ENCODE data around the gene RAPGEF4. TPM values are rescaled to one million over a fixed set of nuclear protein-coding genes. Genes with fewer than 3 reads are reported as not detected.

Gene RAPGEF4
- total RNA-seq, 1 experiment from 2014 or later, result 2.2 TPM

- TF ChIP-seq ERG (CRISPR knock-in tag; IDR thresholded peaks at IDR 0.05), result no peak
- no peak for TF ChIP-seq PRDM15 (CRISPR knock-in tag; IDR thresholded peaks at IDR 0.05)
These were observed 38.7 kb downstream of the RAPGEF4 start (continued) for GRCh38 chr2:172774302-172774701.

DNA sequence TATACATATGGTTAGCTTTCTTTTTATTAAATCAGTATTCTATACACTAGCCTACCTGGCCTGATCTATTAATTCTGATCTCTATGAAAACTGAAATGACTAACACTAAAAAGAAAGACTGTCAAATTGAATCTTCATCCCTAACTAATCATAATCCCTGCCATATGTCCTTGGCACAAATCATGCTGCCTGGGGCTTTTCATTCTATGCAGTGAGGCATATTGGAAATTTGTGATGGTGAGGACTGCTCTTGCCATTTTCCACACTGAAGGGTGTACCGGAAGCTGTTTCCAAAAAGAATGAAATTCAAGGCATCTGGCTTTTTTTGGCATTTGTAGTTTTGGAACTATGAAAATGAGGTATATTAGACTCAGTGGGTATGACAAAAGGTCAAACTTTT is 39.7 kb downstream of the RAPGEF4 start:
- no peak for TF ChIP-seq IRF1 (CRISPR knock-in tag; IDR thresholded peaks at IDR 0.05)
- TF ChIP-seq NFYB (CRISPR knock-in tag; conservative IDR thresholded peaks at IDR 0.05; ENCODE audit: low read depth), result no peak
- no peak for TF ChIP-seq ZNF317 (CRISPR knock-in tag; IDR thresholded peaks at IDR 0.05; ENCODE audit: borderline replicate concordance, low read depth)
- TF ChIP-seq, protein P1, sequence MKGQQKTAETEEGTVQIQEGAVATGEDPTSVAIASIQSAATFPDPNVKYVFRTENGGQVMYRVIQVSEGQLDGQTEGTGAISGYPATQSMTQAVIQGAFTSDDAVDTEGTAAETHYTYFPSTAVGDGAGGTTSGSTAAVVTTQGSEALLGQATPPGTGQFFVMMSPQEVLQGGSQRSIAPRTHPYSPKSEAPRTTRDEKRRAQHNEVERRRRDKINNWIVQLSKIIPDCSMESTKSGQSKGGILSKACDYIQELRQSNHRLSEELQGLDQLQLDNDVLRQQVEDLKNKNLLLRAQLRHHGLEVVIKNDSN (CRISPR knock-in tag; IDR thresholded peaks at IDR 0.05), result no peak
- ATAC-seq (no peak), DNase-seq (ENCODE audit: low spot score) (no peak)
- H3K27ac Mint-ChIP-seq, result no peak overlapping the region
- no peak overlapping the region for H3K4me3 Mint-ChIP-seq
- H3K9me3 Mint-ChIP-seq, result peaks cover 5% of the 10 kb centered on the region
- no peaks in the 10 kb centered on the region for H3K36me3 Mint-ChIP-seq
- POLR2A ChIA-PET, result no interaction called here
- no peaks in the 10 kb centered on the region for H3K27me3 Mint-ChIP-seq (ENCODE audit: low read depth)
- no peaks in the 10 kb centered on the region for H3K4me1 Mint-ChIP-seq
- CTCF ChIA-PET, result no interaction called here

- H3K36me3 Mint-ChIP-seq, result no peaks in the 10 kb centered on the region
- H3K4me3 Mint-ChIP-seq, result no peak overlapping the region
- no peak for DNase-seq (ENCODE audit: low spot score)
- H3K27ac Mint-ChIP-seq, result no peak overlapping the region
- H3K9me3 Mint-ChIP-seq, result 0 out of 2 replicates have a peak, but pooled peaks cover 3% of the 10 kb centered on the region
- H3K27me3 Mint-ChIP-seq (ENCODE audit: low read depth), result peaks cover 3% of the 10 kb centered on the region; the same call in 1 of the 2 replicates
- H3K4me1 Mint-ChIP-seq, result no peaks in the 10 kb centered on the region
- ChIA-PET POLR2A (no interaction called here), CTCF (interaction anchor here (1.6 kb wide), 1 partner anchor 154 kb away, joined by 3 read pairs; no protein-coding TSS in a partner anchor)
- no peak for TF ChIP-seq FOXK1 (CRISPR knock-in tag; IDR thresholded peaks at IDR 0.05)
- TF ChIP-seq ETV6 (CRISPR knock-in tag; IDR thresholded peaks at IDR 0.05), result no peak
- no peak for TF ChIP-seq MXD4 (CRISPR knock-in tag; IDR thresholded peaks at IDR 0.05; ENCODE audit: borderline replicate concordance)
- no peak for TF ChIP-seq ZNF416 (CRISPR knock-in tag; IDR thresholded peaks at IDR 0.05)
- TF ChIP-seq E2F1 (CRISPR knock-in tag; IDR thresholded peaks at IDR 0.05), result no peak
- no peak for TF ChIP-seq HMGA2 (CRISPR knock-in tag; IDR thresholded peaks at IDR 0.05)
- no peak for ATAC-seq
These were observed 41.8 kb downstream of the RAPGEF4 start for GRCh38 chr2:172777431-172777830.

DNA sequence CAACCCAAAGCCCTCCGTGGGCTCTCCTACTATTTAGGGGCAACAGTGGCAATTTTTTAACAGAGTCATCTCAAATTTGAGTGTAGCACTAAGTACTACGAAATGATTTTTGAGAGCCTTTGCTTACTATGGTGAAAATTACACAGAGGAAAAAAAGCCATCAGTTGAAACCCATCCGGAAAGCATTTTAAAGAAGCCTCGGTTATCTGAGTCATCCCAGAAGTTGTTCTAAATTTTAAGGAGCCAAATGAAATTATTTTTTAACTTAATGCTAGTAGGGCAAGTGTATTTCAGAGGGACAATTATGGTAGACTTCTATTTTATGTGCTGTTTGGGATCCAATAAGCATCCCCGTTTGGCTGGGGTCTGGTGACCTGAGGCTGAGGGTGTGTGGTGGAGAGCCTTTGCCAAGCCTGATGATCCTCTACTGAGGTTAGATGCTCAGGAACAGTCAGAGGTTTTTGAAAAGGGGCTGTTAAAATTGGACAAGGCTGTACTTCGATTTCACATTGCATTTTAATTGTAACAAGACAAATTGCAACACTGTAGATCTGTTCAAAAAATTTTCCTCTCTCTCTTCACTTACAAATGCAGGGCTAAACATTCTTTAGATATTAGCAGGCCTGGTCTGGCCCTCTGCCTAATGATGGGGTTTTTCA is 47.0 kb downstream of the RAPGEF4 start:
- Mint-ChIP-seq H3K4me3 (no peak overlapping the region), H3K9me3 (0 out of 2 replicates have a peak, but pooled peaks cover 3% of the 10 kb centered on the region), H3K36me3 (no peaks in the 10 kb centered on the region), H3K27ac (no peak overlapping the region), H3K4me1 (no peaks in the 10 kb centered on the region), H3K27me3 (ENCODE audit: low read depth) (peaks cover 6% of the 10 kb centered on the region; the same call in 1 of the 2 replicates)
- ChIA-PET POLR2A (no interaction called here), CTCF (no interaction called here)
- DNase-seq (ENCODE audit: low spot score) (no peak), ATAC-seq (no peak)
- TF ChIP-seq, protein P2, sequence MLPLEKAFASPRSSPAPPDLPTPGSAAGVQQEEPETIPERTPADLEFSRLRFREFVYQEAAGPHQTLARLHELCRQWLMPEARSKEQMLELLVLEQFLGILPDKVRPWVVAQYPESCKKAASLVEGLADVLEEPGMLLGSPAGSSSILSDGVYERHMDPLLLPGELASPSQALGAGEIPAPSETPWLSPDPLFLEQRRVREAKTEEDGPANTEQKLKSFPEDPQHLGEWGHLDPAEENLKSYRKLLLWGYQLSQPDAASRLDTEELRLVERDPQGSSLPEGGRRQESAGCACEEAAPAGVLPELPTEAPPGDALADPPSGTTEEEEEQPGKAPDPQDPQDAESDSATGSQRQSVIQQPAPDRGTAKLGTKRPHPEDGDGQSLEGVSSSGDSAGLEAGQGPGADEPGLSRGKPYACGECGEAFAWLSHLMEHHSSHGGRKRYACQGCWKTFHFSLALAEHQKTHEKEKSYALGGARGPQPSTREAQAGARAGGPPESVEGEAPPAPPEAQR (CRISPR knock-in tag; IDR thresholded peaks at IDR 0.05), result no peak
- TF ChIP-seq IRF1 (CRISPR knock-in tag; IDR thresholded peaks at IDR 0.05) (no peak), GRHL2 (CRISPR knock-in tag; IDR thresholded peaks at IDR 0.05; ENCODE audit: insufficient replicate concordance, severe bottlenecking) (no peak), GABPB1 (CRISPR knock-in tag; IDR thresholded peaks at IDR 0.05) (no peak)
- TF ChIP-seq, protein P3, sequence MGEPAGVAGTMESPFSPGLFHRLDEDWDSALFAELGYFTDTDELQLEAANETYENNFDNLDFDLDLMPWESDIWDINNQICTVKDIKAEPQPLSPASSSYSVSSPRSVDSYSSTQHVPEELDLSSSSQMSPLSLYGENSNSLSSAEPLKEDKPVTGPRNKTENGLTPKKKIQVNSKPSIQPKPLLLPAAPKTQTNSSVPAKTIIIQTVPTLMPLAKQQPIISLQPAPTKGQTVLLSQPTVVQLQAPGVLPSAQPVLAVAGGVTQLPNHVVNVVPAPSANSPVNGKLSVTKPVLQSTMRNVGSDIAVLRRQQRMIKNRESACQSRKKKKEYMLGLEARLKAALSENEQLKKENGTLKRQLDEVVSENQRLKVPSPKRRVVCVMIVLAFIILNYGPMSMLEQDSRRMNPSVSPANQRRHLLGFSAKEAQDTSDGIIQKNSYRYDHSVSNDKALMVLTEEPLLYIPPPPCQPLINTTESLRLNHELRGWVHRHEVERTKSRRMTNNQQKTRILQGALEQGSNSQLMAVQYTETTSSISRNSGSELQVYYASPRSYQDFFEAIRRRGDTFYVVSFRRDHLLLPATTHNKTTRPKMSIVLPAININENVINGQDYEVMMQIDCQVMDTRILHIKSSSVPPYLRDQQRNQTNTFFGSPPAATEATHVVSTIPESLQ (CRISPR knock-in tag; IDR thresholded peaks at IDR 0.05), result no peak
